GM10266 (cell line): ENCODE measurements around the gene INTS14.

Experiments
- DNase-seq: peaks from one replicate; pipeline ENCODE4 v3.0.0; 2012; ENCODE audit errors: extremely low spot score
- TF ChIP-seq, protein P1 (sequence below): IDR thresholded peaks from 2 replicates; pipeline ENCODE4 v1.5.1; 2012; ENCODE audit warnings: mild to moderate bottlenecking, low read depth; ENCODE audit not compliant: control insufficient read depth, insufficient read depth; ENCODE audit errors: missing control alignments

INTS14 gene

GRCh38 chr15:65533057-65533756, 77.7 kb downstream of the INTS14 start:
- DNase-seq = no peak
- TF ChIP-seq, protein P1, sequence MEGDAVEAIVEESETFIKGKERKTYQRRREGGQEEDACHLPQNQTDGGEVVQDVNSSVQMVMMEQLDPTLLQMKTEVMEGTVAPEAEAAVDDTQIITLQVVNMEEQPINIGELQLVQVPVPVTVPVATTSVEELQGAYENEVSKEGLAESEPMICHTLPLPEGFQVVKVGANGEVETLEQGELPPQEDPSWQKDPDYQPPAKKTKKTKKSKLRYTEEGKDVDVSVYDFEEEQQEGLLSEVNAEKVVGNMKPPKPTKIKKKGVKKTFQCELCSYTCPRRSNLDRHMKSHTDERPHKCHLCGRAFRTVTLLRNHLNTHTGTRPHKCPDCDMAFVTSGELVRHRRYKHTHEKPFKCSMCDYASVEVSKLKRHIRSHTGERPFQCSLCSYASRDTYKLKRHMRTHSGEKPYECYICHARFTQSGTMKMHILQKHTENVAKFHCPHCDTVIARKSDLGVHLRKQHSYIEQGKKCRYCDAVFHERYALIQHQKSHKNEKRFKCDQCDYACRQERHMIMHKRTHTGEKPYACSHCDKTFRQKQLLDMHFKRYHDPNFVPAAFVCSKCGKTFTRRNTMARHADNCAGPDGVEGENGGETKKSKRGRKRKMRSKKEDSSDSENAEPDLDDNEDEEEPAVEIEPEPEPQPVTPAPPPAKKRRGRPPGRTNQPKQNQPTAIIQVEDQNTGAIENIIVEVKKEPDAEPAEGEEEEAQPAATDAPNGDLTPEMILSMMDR = no peak

DNA sequence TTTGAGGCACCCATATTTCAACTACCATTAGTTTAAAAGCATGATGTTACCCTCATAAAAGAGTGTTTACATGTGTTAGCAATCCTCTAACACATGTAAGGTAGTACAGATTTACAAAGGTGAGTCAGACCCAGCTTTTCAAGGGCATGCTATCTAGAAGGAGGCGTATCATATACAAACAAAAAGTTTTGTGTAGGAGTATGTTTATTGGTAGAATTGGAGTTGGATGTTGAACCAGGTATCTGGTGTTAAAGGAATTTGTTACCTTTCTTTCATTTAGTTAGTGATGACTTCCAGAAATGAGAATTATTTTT, 78.2 kb downstream of the INTS14 start:
- DNase-seq = no peak
- TF ChIP-seq, protein P1 = no peak

DNA sequence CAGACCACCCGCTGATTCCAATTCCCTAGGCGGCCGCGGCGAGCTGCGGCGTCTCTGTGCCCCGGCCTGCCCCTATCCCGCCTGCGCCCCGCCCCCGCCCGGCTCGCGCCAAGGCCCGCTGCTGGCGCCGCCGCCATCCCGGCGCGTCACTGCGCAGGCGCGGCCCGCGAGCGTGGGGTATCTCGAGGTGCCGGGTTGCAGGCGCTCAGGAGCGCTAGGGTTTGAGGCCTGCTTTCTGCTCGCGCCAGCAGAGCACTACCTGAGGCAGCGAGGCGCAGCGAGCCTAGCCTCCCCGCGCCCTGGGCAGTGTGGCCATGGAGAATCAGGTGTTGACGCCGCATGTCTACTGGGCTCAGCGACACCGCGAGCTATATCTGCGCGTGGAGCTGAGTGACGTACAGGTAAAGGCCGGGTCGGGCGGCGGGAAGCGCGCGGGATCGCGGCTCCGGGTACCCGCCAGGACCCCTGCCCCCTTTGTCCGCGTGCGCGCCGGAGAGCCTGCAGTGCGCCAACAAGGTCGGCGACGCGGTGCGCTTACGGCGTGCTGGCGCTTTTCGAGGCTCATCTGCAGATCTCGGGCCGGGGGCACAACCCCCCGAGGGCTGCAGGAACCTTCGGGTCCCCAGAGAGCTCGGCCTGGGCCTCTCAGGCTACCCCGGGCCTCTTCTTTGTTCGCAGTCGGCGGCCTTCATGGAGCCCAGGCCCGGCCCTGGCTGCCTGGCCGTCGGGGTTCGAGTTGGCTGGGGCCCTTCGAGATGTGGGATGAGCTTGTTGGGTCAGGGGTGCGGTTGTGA, 80.4 kb downstream of the INTS14 start, which contains the start of gene HACD3:
TSS of gene HACD3 (plus strand) at position 146 of the 794 bp plus-strand sequence. CDS start at position 315, 169 bp downstream.
- DNase-seq = peak; percentile 97
- TF ChIP-seq, protein P1 = no peak

- no peak for DNase-seq
Measured at GRCh38 chr15:65529762-65530317, 81.1 kb downstream of the INTS14 start.

More at GRCh38 chr15:65529762-65530317, 81.1 kb downstream of the INTS14 start:
- TF ChIP-seq, protein P1 = no peak
